MM.1S (cell line): ENCODE measurements around the gene TUBB6.

ENCODE experiments used
- DNase-seq: peaks from one replicate; pipeline ENCODE4 v3.0.0-alpha.2; 2015
- H2AFZ ChIP-seq: fragments of 300-600 bp; sonication (generic); 2 replicates; pipeline ENCODE4 v1.6.0; 2016; ENCODE audit warnings: antibody characterized with exemption, low read length
- H3F3A ChIP-seq: fragments of 300-600 bp; sonication (generic); 2 replicates; pipeline ENCODE4 v1.6.1; 2016; ENCODE audit warnings: mild to moderate bottlenecking, antibody characterized with exemption, low read length, moderate library complexity, mixed read lengths; ENCODE audit not compliant: insufficient read depth
- H3K27ac ChIP-seq: fragments of 300-600 bp; sonication (generic); 2 replicates; pipeline ENCODE4 v1.5.1; 2016; ENCODE audit warnings: mild to moderate bottlenecking, low read length
- H3K27me3 ChIP-seq: fragments of 300-600 bp; sonication (generic); replicated peaks from 2 replicates; pipeline ENCODE4 v1.6.0; 2016; ENCODE audit warnings: low read length; ENCODE audit not compliant: insufficient read depth
- H3K36me3 ChIP-seq: fragments of 300-600 bp; sonication (generic); replicated peaks from 2 replicates; pipeline ENCODE4 v1.6.1; 2016; ENCODE audit warnings: mild to moderate bottlenecking, low read length, mixed read lengths; ENCODE audit not compliant: insufficient read depth
- H3K4me1 ChIP-seq: fragments of 300-600 bp; sonication (generic); 2 replicates; pipeline ENCODE4 v1.6.1; 2016; ENCODE audit warnings: low read length, mixed read lengths
- H3K4me2 ChIP-seq: fragments of 300-600 bp; sonication (generic); 2 replicates; pipeline ENCODE4 v1.6.0; 2016; ENCODE audit warnings: low read depth, low read length
- H3K4me3 ChIP-seq: fragments of 300-600 bp; sonication (generic); 2 replicates; pipeline ENCODE4 v1.5.1; 2016; ENCODE audit warnings: low read length, mixed read lengths
- H3K79me2 ChIP-seq: fragments of 300-600 bp; sonication (generic); 2 replicates; pipeline ENCODE4 v1.6.1; 2016; ENCODE audit warnings: mixed run types, low read length, mixed read lengths
- H3K9ac ChIP-seq: fragments of 300-600 bp; sonication (generic); 2 replicates; pipeline ENCODE4 v1.6.1; 2016; ENCODE audit warnings: low read length, mixed read lengths
- H3K9me2 ChIP-seq: fragments of 300-600 bp; sonication (generic); replicated peaks from 2 replicates; pipeline ENCODE4 v1.6.1; 2016; ENCODE audit warnings: mild to moderate bottlenecking, low read length, mixed read lengths; ENCODE audit not compliant: insufficient read depth
- H3K9me3 ChIP-seq: fragments of 300-600 bp; sonication (generic); replicated peaks from 2 replicates; pipeline ENCODE4 v1.6.1; 2016; ENCODE audit warnings: mild to moderate bottlenecking, low read length, mixed read lengths; ENCODE audit not compliant: insufficient read depth
- H4K20me1 ChIP-seq: fragments of 300-600 bp; sonication (generic); 2 replicates; pipeline ENCODE4 v1.6.1; 2016; ENCODE audit warnings: mild to moderate bottlenecking, low read length, moderate library complexity, mixed read lengths; ENCODE audit not compliant: insufficient read depth
- CTCF ChIP-seq: fragments of 300-600 bp; sonication (generic); IDR thresholded peaks from 2 replicates; pipeline ENCODE4 v1.5.1; 2016; ENCODE audit warnings: antibody characterized with exemption, low read length, mixed read lengths
- EZH2 ChIP-seq: fragments of 300-600 bp; sonication (generic); optimal IDR thresholded peaks from 2 replicates; pipeline ENCODE3; 2017; ENCODE audit warnings: low read depth, mild to moderate bottlenecking, antibody characterized with exemption, low read length, mixed read lengths
- EZH2phosphoT487 ChIP-seq: fragments of 300-600 bp; sonication (generic); IDR thresholded peaks from 2 replicates; pipeline ENCODE4 v1.6.1; 2018; ENCODE audit warnings: antibody characterized with exemption, low read length

The TUBB6 gene

GRCh38 chr18:12324991-12325725 lies 17.1 kb downstream of the TUBB6 start:
- no peak overlapping the region for H3K9ac ChIP-seq
- H3K4me2 ChIP-seq = no peak overlapping the region
- no peak for TF ChIP-seq EZH2phosphoT487
- no peak for TF ChIP-seq CTCF
- no peak for TF ChIP-seq EZH2
- no peaks in the 10 kb centered on the region for H3K9me2 ChIP-seq
- H3K27me3 ChIP-seq = no peaks in the 10 kb centered on the region
- no peaks in the 10 kb centered on the region for H3K4me1 ChIP-seq
- H3F3A ChIP-seq = no peaks in the 10 kb centered on the region
- H3K79me2 ChIP-seq = no peaks in the 10 kb centered on the region
- no peak overlapping the region for H3K27ac ChIP-seq
- H2AFZ ChIP-seq = no peak overlapping the region
- H3K4me3 ChIP-seq = no peak overlapping the region
- peaks cover 4% of the 10 kb centered on the region; the same call in 1 of the 2 replicates for H3K36me3 ChIP-seq
- no peaks in the 10 kb centered on the region for H4K20me1 ChIP-seq
- no peaks in the 10 kb centered on the region for H3K9me3 ChIP-seq
- no peak for DNase-seq

- Histone ChIP-seq H3K9ac (no peak overlapping the region), H3K36me3 (peaks cover 4% of the 10 kb centered on the region; the same call in 1 of the 2 replicates), H3K4me1 (no peaks in the 10 kb centered on the region), H3K9me2 (no peaks in the 10 kb centered on the region), H2AFZ (no peak overlapping the region), H3K9me3 (no peaks in the 10 kb centered on the region), H3K79me2 (peaks cover 1% of the 10 kb centered on the region; the same call in 1 of the 2 replicates), H3K27me3 (no peaks in the 10 kb centered on the region), H4K20me1 (no peaks in the 10 kb centered on the region), H3K4me3 (no peak overlapping the region), H3F3A (no peaks in the 10 kb centered on the region), H3K4me2 (no peak overlapping the region), H3K27ac (no peak overlapping the region)
- no peak for DNase-seq
- no peak for TF ChIP-seq CTCF
- no peak for TF ChIP-seq EZH2
- TF ChIP-seq EZH2phosphoT487 = no peak
Measured at GRCh38 chr18:12325726-12326245, 17.7 kb downstream of the TUBB6 start.

GRCh38 chr18:12326711-12327460 lies 18.8 kb downstream of the TUBB6 start:
- no peak overlapping the region for H2AFZ ChIP-seq
- no peaks in the 10 kb centered on the region for H4K20me1 ChIP-seq
- no peak overlapping the region for H3K27ac ChIP-seq
- no peaks in the 10 kb centered on the region for H3K4me1 ChIP-seq
- no peak overlapping the region for H3K9ac ChIP-seq
- H3F3A ChIP-seq = no peaks in the 10 kb centered on the region
- H3K9me2 ChIP-seq = no peaks in the 10 kb centered on the region
- H3K79me2 ChIP-seq = peaks cover 2% of the 10 kb centered on the region; the same call in 1 of the 2 replicates
- no peak for DNase-seq
- no peaks in the 10 kb centered on the region for H3K9me3 ChIP-seq
- H3K36me3 ChIP-seq = peaks cover 4% of the 10 kb centered on the region; the same call in 1 of the 2 replicates
- H3K4me2 ChIP-seq = no peak overlapping the region
- H3K27me3 ChIP-seq = no peaks in the 10 kb centered on the region
- TF ChIP-seq EZH2 (no peak), CTCF (no peak), EZH2phosphoT487 (no peak)
- H3K4me3 ChIP-seq = no peak overlapping the region
